ENCODE measurements around the gene RBM20.

Gene RBM20

DNA sequence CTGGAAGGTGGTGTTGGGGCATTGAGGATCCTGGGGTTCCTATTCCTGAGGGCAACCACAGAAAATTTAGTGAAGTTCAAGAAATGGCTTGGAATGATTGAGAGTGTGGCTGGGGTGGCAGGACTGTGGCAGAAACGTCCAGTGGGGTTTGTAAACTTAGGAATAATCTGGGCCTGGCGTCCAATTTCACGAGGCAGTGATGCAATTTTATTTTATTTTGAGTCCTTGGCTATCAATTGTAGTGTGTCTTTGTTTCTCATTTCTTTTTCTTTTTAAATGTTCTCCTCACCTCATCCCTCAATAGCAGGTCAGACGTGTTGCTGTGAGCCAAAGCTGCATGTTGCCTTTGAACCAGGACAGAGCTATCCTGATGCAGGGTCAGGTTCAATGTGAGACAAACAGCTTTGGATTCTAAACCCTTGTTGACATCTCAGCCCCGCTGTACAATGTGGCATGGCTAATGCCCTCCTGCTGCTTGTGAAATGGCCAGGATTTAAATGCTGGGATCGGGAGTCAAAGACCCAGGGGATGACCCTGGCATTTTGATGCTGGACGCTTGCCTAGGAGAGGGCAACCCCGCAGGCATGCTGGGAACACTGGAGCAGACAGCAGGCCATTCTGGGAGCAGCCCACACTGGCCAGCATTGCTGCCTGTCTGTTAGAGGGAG is 64.8 kb downstream of the RBM20 start:
- no peaks in the 10 kb centered on the region for H3K27me3 ChIP-seq
- H3K9me3 ChIP-seq = no peaks in the 10 kb centered on the region
- H3K4me1 ChIP-seq (ENCODE audit: control insufficient read depth in 1 of 2, insufficient read depth in 1 of 2, low read depth in 1 of 2, low read length in 1 of 2) = no peaks in the 10 kb centered on the region
- no peak overlapping the region for H3K27ac ChIP-seq
- no peaks in the 10 kb centered on the region for H3K36me3 ChIP-seq
- TF ChIP-seq, protein P1, sequence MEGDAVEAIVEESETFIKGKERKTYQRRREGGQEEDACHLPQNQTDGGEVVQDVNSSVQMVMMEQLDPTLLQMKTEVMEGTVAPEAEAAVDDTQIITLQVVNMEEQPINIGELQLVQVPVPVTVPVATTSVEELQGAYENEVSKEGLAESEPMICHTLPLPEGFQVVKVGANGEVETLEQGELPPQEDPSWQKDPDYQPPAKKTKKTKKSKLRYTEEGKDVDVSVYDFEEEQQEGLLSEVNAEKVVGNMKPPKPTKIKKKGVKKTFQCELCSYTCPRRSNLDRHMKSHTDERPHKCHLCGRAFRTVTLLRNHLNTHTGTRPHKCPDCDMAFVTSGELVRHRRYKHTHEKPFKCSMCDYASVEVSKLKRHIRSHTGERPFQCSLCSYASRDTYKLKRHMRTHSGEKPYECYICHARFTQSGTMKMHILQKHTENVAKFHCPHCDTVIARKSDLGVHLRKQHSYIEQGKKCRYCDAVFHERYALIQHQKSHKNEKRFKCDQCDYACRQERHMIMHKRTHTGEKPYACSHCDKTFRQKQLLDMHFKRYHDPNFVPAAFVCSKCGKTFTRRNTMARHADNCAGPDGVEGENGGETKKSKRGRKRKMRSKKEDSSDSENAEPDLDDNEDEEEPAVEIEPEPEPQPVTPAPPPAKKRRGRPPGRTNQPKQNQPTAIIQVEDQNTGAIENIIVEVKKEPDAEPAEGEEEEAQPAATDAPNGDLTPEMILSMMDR (IDR thresholded peaks at IDR 0.05) = no peak
- no peak overlapping the region for H3K4me3 ChIP-seq (ENCODE audit: low read depth in 1 of 2, low read length in 1 of 2)

DNA sequence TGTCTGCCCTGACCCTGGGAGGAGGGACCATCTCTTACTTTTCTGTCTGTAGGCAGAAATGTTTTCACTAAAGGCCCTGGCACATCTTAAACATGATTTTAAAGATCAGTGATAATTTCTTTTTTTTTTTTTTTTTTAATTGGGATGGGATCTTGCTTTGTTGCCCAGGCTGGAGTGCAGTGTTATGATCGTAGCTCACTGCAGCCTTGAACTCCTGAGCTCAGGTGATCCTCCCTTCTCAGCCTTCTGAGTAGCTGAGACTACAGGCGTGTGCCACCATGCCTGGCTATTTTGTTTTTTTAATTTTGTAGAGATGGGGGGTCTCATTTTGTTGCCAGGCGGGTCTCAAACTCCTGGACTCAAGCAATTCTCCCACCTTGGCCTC is 65.3 kb downstream of the RBM20 start:
- H3K4me3 ChIP-seq (ENCODE audit: low read depth in 1 of 2, low read length in 1 of 2) = no peak overlapping the region
- no peak overlapping the region for H3K27ac ChIP-seq
- no peaks in the 10 kb centered on the region for H3K9me3 ChIP-seq
- no peaks in the 10 kb centered on the region for H3K4me1 ChIP-seq (ENCODE audit: control insufficient read depth in 1 of 2, insufficient read depth in 1 of 2, low read depth in 1 of 2, low read length in 1 of 2)
- H3K27me3 ChIP-seq = no peaks in the 10 kb centered on the region
- TF ChIP-seq, protein P1 (IDR thresholded peaks at IDR 0.05) = no peak
- H3K36me3 ChIP-seq = no peaks in the 10 kb centered on the region

DNA sequence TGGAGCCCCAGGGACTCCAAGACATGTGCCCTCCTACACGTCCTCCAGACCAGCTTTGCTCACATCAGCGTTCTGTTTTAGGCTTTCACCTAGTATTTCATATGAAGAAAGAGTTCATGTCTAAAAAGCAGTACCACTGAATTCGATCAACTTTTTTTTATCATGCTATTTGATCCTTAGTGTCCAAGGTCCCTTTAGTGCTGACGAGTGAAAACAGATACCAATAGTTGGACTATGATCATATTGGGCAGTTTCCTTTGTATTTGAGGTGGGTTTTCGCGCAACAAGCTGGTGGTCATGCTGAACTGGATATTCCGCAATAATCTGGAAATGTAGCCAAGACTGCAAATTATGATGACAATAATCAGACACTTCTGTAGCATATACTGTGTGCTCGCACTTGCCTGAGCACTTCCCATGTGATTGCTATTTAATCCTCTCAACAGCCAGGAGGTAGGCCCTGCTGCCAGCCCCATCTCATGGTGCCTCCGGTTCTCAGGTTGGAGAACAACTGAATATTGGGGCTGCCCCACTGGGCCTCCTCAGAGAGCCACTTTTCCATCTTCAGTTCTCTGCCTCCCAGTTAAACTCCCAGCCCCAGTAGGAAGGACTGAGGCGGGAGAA is 65.9 kb downstream of the RBM20 start:
- H3K36me3 ChIP-seq = no peaks in the 10 kb centered on the region
- TF ChIP-seq, protein P1 (IDR thresholded peaks at IDR 0.05) = no peak
- H3K4me3 ChIP-seq (ENCODE audit: low read depth in 1 of 2, low read length in 1 of 2) = no peak overlapping the region
- no peaks in the 10 kb centered on the region for H3K9me3 ChIP-seq
- H3K27ac ChIP-seq = no peak overlapping the region
- no peaks in the 10 kb centered on the region for H3K27me3 ChIP-seq
- no peaks in the 10 kb centered on the region for H3K4me1 ChIP-seq (ENCODE audit: control insufficient read depth in 1 of 2, insufficient read depth in 1 of 2, low read depth in 1 of 2, low read length in 1 of 2)

DNA sequence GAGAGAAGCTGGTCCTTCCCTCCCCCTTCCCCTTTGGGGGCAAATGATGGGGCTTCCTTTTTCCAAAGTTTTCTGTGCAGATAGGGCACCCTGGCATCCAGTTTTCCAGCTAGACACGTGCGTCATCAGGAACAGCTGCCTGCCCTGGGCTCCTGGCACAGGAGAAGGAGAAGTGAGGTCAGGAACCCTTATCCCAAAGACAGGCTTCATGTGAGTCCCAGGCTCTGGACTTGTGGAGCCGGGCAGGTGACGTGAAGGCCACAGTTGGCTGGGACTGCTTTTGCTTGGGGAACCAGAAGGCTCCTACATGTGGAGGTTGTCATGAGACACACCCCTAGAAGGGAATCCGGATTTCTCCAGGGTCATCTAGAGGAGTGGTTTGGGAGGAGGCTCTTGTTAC is 66.5 kb downstream of the RBM20 start:
- H3K4me1 ChIP-seq (ENCODE audit: control insufficient read depth in 1 of 2, insufficient read depth in 1 of 2, low read depth in 1 of 2, low read length in 1 of 2) = no peaks in the 10 kb centered on the region
- H3K36me3 ChIP-seq = no peaks in the 10 kb centered on the region
- H3K27ac ChIP-seq = no peak overlapping the region
- H3K27me3 ChIP-seq = no peaks in the 10 kb centered on the region
- H3K9me3 ChIP-seq = no peaks in the 10 kb centered on the region
- no peak overlapping the region for H3K4me3 ChIP-seq (ENCODE audit: low read depth in 1 of 2, low read length in 1 of 2)
- TF ChIP-seq, protein P1 (IDR thresholded peaks at IDR 0.05) = no peak

DNA sequence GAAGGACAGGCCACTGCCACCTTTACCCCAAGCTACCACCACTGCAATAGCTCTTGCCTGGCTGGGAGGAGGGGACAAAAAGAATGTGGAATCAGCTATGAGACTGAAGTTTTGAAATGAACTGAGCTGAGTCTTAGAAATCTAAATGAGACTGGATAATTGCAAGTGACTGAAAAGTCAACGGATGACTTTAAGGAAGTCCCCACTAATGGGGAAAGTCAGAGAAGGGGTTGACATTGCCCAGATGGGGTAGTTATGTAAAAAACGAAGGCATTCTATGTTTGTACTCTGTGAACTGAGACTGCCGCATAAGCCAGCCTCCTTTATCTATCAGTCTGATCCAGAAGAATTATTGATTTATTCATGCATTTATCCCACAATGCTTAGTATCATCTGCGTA is 67.2 kb downstream of the RBM20 start:
- H3K27ac ChIP-seq = no peak overlapping the region
- H3K36me3 ChIP-seq = no peaks in the 10 kb centered on the region
- no peaks in the 10 kb centered on the region for H3K9me3 ChIP-seq
- TF ChIP-seq, protein P1 (IDR thresholded peaks at IDR 0.05) = no peak
- H3K4me1 ChIP-seq (ENCODE audit: control insufficient read depth in 1 of 2, insufficient read depth in 1 of 2, low read depth in 1 of 2, low read length in 1 of 2) = no peaks in the 10 kb centered on the region
- no peaks in the 10 kb centered on the region for H3K27me3 ChIP-seq
- H3K4me3 ChIP-seq (ENCODE audit: low read depth in 1 of 2, low read length in 1 of 2) = no peak overlapping the region
